Measurements from ENCODE around the gene TSC22D1. TPM values are rescaled to one million over a fixed set of nuclear protein-coding genes. Genes with fewer than 3 reads are reported as not detected.

TSC22D1 gene
- polyA plus RNA-seq, 1 donor = 76.1 TPM

- DNase-seq = no peak
These were observed 150.9 kb downstream of the TSC22D1 start for GRCh38 chr13:44425041-44425814.

GRCh38 chr13:44423824-44424223, 152.3 kb downstream of the TSC22D1 start:
- DNase-seq = no peak

DNA sequence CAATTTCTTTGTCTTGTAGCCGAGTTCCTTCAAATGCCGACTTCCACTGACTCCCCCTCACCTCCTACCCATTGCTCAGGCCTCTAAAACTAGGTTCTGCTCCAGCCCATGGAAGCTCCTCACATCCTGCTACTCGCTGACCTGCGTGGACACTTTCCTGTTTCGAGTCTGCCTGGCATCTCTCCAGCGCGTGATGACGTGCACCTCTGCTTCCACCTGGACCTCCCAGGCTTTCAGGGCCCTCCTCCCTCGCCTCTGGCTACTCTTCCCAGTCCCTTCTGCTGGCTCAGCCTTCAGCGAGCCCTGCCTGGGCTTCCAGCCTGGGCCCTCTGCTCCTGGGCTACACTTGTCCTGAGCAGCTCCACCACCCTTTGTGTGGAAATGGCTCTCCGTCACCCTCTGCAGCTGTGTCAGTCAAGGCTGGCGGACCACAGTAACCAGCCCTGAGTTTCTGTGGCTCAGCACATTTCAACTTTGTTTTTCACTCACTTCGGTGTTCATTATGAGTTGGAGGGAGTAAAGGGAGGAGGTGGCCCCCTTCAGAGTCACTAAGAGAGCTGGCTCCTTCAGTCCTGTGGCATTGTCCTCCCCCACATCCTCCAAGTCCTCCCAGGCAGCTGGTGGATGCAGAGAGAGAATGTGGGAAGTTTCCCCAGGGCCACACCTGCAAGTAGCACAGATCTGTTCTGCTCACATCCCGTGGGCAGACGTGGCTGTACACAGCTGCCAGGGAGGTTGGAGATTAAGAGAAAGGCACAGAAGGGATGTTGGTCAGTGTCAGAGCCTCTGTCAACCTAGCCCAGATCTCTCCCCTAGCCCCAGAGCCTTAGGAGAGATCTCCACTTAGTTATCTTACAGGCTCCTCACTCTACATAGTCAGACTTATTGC, 153.1 kb downstream of the TSC22D1 start:
- DNase-seq = no peak

DNA sequence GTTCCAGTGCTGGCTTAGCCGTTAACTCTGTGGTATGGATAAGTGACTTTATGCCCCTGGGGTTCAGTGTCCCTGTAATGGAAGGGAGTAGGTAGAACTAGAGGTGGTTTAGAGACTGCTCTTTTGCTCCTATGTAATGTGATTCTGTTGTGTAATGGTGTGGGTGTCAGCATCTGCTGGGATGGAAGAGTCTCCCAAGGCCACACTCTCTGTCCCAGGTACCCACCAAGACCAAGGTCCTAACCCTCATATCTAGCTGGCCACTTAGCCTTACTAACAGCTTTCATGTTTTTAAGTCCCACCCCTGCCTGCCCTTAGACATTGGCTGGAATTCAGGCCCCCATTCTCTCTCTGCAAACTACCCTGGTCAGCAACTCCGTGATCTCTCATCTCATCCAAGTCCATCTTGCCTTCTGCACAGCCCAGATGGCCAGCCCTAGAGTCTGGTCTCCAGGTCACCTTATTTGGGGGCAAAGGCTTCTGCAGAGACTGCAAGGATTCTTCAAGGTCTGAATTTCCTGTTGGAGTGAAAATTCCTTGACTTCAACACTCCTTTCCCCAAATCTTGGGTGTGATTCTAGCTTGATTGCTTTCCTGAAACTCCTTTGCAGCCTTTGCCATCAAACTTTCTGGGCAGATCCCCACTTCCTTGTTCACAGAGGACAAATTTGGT, 154.1 kb downstream of the TSC22D1 start:
- DNase-seq = no peak

DNA sequence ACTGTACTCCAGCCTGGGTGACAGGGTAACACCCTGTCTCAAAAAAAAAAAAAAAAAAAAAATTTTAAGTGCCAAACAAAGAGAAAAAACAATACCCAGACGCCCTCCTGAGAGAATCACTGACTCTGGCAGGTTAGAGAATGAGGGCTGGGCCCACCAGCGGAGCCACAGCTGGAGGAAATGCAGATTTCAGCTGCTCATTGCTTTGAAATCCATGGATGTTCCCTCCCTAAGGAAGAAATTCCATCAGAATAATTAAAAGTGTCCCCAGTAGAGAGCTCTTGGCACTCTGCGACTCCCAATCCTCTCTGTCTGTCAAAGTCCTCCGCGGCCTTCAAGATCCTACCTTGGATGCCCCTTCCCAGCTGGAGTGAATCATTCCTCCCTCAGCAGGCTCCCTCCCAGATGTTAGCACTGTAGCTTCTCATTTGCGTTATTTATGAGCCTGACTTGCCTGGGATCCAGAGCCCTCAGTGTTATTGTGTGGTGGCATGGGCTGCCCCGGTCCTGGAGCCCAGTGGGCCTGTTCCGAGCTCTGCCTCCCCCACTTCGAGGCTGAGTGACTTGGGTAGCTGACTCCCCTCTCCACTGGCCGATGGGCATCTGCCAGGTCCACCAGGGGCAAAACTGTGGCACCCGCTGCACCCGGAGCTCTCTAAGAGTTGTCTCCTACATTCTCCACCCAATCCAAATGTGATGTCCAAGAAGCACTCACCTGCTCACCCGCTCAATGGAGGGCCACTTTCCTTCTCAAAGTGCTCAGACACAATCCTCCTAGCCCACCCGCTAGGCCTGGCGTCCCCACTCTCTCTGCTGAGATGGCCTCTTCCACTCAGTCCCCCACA, 155.5 kb downstream of the TSC22D1 start:
- no peak for DNase-seq

- DNase-seq = no peak
These were observed 158.3 kb downstream of the TSC22D1 start for GRCh38 chr13:44417876-44418275.

DNA sequence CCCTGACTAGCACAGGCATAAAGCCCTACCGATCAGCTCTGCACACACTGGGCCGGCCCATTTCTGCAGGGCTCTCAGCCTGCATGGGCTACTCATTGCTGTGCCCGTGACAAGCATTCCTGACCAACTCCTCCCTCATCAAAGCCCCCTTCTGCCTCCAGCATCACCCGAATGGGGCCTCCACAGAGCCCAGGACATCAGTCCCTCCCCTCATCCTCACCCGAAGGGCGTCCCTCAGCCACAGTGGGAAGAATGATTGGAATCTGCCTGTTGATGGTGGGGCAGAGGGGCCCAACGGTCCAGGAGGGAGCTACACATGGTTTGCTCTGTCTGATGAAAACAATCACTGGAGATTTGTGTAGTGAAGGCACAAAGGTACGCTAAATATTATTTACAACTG, 158.7 kb downstream of the TSC22D1 start:
- DNase-seq = no peak

DNA sequence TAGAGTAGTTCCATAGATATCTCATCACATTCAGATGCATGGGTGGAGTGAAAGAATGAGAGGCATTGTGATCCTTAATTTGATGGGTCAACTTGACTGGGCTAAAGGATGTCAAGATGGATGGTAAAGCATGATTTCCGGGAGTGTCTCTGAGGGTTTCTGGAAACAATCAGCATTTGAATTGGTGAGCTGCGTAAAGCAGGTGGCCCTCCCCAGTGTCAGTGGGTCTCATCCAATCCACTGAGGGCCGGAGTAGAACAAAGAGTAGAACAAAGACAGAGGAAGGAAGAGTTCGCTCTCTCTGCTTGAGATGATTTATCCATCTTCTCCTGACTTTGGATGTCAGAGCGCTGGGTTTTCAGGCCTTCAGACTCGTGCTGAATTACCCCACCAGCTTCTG, 159.4 kb downstream of the TSC22D1 start:
- no peak for DNase-seq

GRCh38 chr13:44416301-44416700, 159.8 kb downstream of the TSC22D1 start:
- no peak for DNase-seq

GRCh38 chr13:44415815-44416214, 160.3 kb downstream of the TSC22D1 start:
- DNase-seq = no peak

DNA sequence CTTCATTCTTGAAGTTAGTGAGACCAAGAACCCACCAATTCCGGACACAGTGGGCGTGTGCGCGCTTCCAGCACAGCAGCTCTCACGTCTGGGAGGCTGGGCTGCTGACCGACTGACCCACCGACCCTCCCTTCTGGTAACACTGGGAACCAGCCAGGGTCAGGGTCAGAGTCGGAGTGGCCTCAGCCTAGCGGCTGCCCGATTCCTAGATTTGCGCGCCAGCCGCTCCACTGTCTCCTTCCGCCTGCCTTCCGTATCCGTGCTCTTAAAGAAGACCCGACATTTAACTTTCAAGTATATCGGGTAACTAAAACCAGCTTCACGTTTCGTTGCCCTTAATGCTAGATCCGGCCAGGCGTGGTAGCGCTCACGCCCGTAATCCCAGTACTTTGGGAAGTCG, 161.4 kb downstream of the TSC22D1 start:
- DNase-seq = no peak

DNA sequence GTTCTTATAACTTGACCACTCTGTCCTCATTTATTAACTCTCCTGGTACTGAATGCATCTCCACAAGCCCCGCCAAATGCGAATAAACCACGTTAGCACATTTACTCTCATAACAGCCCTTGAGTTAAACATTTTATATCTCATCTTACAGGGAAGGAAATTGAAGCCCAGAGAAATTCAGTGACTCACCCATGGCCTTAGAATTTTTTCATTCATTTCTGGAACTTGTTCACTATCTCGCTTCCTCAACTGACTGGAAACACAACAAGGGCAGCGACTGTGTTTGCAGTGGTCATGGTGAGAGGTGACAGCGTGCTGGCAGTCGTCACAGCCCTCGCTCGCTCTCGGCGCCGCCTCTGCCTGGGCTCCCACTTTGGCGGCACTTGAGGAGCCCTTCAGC, 163.0 kb downstream of the TSC22D1 start:
- no peak for DNase-seq

- no peak for DNase-seq
These were observed 163.7 kb downstream of the TSC22D1 start for GRCh38 chr13:44412346-44412935.

GRCh38 chr13:44411841-44412240, 164.3 kb downstream of the TSC22D1 start:
- DNase-seq = no peak

GRCh38 chr13:44410328-44410859, 165.7 kb downstream of the TSC22D1 start:
- no peak for DNase-seq

DNA sequence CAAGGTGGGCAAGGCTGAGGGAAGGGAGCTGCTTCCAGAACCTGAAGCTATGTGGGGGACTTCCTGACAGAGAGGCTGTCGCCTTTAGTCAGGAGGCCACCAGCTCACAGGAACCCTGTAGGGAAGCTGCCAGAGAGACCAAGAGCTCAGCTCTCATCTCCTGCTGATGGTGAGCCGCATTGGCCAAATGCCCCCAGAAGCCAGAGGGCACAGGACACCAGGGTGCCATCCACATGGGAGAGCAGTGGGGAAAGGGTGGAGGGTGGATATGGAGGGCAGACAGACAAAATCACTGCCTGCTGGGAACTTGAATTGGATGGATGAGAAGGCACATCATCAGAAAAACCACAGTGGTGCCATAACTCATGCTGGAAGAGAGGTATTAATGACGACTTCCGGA, 166.5 kb downstream of the TSC22D1 start:
- no peak for DNase-seq

DNA sequence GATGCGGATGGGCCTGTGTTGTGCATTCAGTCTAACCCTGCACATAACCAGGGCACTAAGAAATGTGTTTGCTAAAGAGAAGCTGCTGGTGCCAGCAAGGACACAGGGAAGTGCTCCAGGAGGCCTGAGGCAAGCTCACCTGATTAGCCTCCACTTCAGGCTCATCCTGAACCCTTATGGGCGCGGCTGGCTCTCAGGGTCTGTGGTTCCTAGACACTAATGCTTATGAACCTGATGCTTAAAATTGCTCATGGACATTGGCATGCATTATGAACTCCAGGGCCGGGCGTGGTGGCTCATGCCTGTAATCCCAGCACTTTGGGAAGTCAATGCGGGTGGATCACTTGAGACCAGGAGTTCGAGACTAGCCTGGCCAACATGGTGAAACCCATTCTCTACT, 168.2 kb downstream of the TSC22D1 start:
- DNase-seq = no peak

DNA sequence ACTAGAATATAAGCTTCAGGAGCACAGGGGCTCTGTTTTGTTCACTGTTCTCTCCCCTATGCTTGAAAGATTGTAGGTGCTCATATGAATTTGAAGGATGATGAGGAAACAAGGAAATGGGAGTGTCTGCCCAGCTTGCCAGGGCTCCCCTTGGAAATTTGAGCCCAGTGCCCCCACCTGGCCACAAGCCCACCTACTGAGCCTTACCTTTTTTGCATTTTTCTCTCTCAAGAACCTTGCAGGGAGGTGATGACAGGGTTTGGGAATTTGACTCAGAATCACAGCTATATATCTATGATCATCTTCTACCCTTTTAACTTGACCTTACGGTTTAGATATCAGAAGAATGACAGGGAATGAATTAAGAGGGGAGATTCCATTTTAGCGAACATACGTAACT, 168.8 kb downstream of the TSC22D1 start:
- DNase-seq = no peak

GRCh38 chr13:44406617-44407016, 169.5 kb downstream of the TSC22D1 start:
- DNase-seq = no peak

- DNase-seq = no peak
These were observed 171.6 kb downstream of the TSC22D1 start for GRCh38 chr13:44404261-44405132.

All from hindlimb muscle (tissue), 1 donor.